ENCODE measurements around the gene SMAP2.

- TF ChIP-seq CTCF (optimal IDR thresholded peaks at IDR 0.05 in 1 of 3, IDR thresholded peaks at IDR 0.05 in 1 of 3, conservative IDR thresholded peaks at IDR 0.05 in 1 of 3; ENCODE audit: extremely low read depth in 1 of 3, insufficient read depth in 2 of 3, low read length in 3 of 3) = no peak
- TF ChIP-seq EZH2 (IDR thresholded peaks at IDR 0.05; ENCODE audit: low read length) = no peak
Observed at GRCh38 chr1:40409467-40409866, 35.9 kb downstream of the SMAP2 start.

Measured in keratinocyte (primary cell).